ENCODE measurements around the gene ABCF2. TPM values are rescaled to one million over a fixed set of nuclear protein-coding genes. Genes with fewer than 3 reads are reported as not detected.

The ABCF2 gene
- total RNA-seq, 2 donors from 2014 or later = 24.2 to 26.7 TPM

DNA sequence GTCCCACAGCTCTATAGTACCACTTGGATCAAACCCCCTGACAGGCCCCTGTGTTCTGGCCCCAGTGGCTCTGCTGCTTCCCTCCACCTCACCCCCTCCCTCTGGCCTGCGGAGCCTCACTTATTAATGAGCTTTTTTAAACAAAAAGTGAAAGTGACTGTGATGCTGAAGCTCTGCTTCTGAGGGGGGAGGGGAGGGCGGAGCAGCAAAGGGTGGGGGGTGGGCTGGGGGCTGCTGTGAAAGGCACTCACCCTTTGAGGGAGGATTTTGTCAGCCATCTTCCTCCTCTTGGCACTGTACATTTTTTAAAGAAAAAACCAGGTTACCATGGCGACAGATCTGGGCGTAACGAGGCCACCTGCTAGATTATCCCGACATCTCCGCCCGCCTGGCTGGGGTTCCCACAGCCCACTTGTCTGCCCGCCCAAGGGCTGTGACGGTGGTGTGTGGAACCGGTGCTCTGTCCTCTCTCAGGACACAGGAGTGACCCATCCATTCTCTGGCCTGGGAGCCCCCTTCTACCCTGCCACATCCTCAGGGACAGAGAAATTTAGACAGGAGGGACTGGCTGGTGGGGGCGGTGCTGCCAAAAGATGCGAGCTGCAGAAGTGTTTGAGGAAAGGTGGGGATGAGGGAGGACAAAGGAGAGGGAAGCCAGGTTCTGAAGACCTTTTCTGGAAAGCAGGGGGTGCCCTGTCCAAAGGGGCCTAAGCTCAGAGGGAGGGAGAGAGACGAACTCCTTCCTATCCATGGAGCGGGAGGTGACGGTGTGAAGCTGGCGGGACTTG lies 16.6 kb upstream of the ABCF2 start:
- peak overlapping the region; percentile 81 for H3K4me3 Mint-ChIP-seq
- DNase-seq = peak; percentile 35 to 39 (median 38)
- no peaks in the 10 kb centered on the region for H3K9me3 ChIP-seq (ENCODE audit: control insufficient read depth, low read length, poor library complexity, severe bottlenecking)
- peaks cover 3% of the 10 kb centered on the region for H3K36me3 Mint-ChIP-seq (ENCODE audit: low read depth)
- peaks cover 34% of the 10 kb centered on the region for H3K4me1 Mint-ChIP-seq
- peak overlapping the region; percentile 88 for H3K27ac Mint-ChIP-seq
- peak; percentile 68 for ATAC-seq
- peaks cover 15% of the 10 kb centered on the region for H3K27me3 Mint-ChIP-seq

DNA sequence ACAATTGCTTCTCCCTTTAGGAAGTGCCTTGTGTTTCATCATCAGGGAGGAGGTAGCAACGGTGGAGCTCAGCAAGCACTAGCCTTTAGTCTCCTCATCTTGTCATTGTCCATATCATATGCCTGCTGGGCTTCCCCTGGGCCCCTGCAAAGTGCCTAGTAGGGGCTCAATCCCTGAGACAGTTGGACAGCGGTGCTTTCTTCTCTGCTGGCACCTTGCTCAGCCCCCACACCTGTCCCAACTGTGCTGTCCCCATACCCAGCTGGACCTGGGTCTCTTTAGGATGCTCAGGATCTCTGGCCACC lies 16.0 kb upstream of the ABCF2 start:
- H3K27ac Mint-ChIP-seq = peak overlapping the region; percentile 88
- ATAC-seq = no peak
- DNase-seq = no peak
- no peaks in the 10 kb centered on the region for H3K36me3 Mint-ChIP-seq (ENCODE audit: low read depth)
- H3K4me1 Mint-ChIP-seq = peaks cover 30% of the 10 kb centered on the region
- H3K9me3 ChIP-seq (ENCODE audit: control insufficient read depth, low read length, poor library complexity, severe bottlenecking) = no peaks in the 10 kb centered on the region
- H3K4me3 Mint-ChIP-seq = peak overlapping the region; percentile 81
- peaks cover 15% of the 10 kb centered on the region for H3K27me3 Mint-ChIP-seq

DNA sequence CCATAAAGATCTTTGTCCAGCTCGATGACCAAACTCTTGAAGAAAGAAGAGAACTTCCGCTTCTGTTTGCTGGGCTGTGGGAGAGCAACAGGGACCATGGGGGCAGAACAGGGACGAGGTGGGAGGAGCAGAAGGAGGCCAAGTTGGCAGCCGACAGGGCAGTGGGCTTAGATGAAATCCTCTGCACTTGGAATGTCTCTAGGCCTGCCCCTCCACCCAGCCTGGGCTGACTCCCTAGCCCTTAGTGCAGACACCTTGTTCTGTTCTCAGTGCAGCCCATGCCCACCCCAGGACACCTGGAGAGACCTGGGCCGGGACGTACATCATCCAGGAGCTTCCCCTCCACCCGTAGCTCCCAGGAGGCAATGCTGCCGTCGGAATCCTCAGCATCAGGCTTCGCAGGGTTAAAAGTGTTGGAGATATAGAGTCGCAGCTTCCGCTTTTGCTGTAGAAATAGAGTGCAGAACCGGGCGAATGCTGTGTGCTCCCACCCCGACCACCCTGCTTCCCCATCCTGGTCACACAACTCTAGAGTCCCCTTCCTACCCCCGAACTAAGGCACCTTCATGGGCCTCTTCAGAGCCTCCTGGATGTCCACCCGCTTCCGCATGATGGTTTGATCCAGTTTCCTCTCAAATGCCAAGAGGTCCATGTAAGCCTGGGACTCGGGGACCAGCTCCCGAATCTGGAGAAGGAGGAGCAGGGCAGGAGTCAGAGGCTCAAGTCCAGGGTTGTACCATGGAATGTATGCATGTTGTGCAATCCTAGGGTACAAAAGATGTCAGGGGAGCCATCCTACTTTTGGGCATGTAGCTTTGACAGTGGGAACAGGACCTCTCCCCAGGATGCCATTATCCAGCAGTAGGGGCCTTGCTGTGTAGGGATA lies 15.4 kb upstream of the ABCF2 start:
- Mint-ChIP-seq H3K4me1 (peaks cover 25% of the 10 kb centered on the region), H3K4me3 (no peak overlapping the region), H3K27me3 (peaks cover 11% of the 10 kb centered on the region), H3K27ac (peak overlapping the region; percentile 88), H3K36me3 (ENCODE audit: low read depth) (no peaks in the 10 kb centered on the region)
- ATAC-seq = no peak
- no peaks in the 10 kb centered on the region for H3K9me3 ChIP-seq (ENCODE audit: control insufficient read depth, low read length, poor library complexity, severe bottlenecking)
- DNase-seq = no peak

DNA sequence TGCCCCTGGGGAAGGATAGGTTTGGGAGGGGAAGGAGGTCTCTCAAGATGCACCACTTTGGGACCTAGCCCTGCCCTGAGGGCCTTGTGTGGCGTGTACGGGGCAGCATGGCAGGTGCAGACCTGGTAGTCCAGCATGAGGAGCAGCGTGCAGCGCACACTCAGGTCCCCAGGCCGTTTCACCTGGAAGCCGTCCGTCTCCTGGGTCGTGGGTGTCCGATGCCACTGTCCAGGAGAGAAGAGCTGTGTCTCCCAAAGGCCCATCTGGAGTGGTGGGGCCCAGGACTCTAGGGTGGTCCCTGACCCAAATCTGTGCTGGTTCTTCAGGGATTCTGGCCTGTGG lies 14.7 kb upstream of the ABCF2 start:
- ATAC-seq (no peak), DNase-seq (no peak)
- Mint-ChIP-seq H3K4me3 (no peak overlapping the region), H3K4me1 (peaks cover 23% of the 10 kb centered on the region), H3K36me3 (ENCODE audit: low read depth) (no peaks in the 10 kb centered on the region), H3K27ac (peak overlapping the region; percentile 39), H3K27me3 (peaks cover 11% of the 10 kb centered on the region)
- no peaks in the 10 kb centered on the region for H3K9me3 ChIP-seq (ENCODE audit: control insufficient read depth, low read length, poor library complexity, severe bottlenecking)

DNA sequence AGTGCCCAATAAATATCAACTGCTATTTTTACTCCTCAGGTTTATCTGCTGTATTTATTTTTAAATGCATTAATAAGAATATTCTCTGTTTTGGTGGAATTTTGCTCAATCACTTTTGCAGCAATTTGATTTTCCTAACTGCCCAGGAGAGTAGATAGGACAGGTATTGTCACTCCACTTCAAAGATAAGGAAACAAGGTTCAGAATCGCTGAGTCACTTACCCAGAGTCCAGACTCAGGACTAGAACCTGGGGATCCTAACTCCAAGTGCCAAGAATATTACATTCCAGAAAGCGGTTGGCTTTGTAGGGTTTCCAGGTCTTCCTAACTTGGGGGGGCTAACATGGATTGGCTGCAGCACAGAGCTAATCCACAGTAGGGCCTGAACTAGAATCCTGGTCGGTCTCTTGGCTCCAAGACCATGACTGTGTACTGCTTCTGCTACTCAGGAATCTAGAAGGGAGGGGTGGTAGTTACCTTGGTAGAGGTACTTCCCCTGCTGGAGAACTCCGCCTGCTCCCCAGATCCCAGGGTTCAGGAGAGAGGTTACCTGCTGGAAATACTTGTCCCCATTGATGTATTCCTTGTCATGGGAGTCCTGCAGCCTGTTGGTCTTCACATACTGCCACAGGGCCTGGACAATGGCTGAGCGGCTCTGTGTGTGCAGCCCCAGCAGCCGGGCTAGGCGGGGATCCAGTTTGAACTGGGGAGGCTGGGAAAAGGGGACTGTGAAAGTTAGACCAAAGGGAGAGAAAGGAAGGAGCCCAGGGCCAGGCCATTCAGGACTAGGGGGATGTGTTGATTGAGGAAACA lies 14.1 kb upstream of the ABCF2 start:
- ATAC-seq (no peak), DNase-seq (no peak)
- peaks cover 6% of the 10 kb centered on the region for H3K27me3 Mint-ChIP-seq
- H3K36me3 Mint-ChIP-seq (ENCODE audit: low read depth) = no peaks in the 10 kb centered on the region
- H3K4me1 Mint-ChIP-seq = peaks cover 23% of the 10 kb centered on the region
- H3K4me3 Mint-ChIP-seq = no peak overlapping the region
- peak overlapping the region; percentile 39 for H3K27ac Mint-ChIP-seq
- no peaks in the 10 kb centered on the region for H3K9me3 ChIP-seq (ENCODE audit: control insufficient read depth, low read length, poor library complexity, severe bottlenecking)

DNA sequence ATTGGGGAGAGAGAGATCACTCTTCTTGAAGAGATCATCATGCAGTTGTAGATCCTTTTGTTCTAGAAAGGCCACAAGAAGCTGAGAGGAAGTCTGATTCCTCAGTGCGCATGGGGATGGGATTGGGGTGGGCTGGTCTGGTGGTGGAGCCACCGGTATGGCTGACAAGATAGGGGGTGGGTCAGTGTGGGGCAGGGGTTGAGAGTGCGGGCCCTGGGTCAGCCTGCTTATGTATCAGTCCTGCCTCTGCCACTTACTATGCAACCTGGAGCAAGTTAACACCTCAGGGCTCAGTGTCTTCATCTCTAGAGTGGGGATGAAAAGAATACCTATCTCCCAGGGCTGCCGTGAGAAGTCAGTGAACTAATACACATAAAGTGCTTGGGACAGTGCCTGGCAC lies 13.5 kb upstream of the ABCF2 start:
- ATAC-seq (no peak), DNase-seq (no peak)
- H3K4me1 Mint-ChIP-seq = peaks cover 20% of the 10 kb centered on the region
- H3K27me3 Mint-ChIP-seq = peaks cover 4% of the 10 kb centered on the region
- no peak overlapping the region for H3K4me3 Mint-ChIP-seq
- no peak overlapping the region for H3K27ac Mint-ChIP-seq
- H3K36me3 Mint-ChIP-seq (ENCODE audit: low read depth) = no peaks in the 10 kb centered on the region
- H3K9me3 ChIP-seq (ENCODE audit: control insufficient read depth, low read length, poor library complexity, severe bottlenecking) = no peaks in the 10 kb centered on the region

DNA sequence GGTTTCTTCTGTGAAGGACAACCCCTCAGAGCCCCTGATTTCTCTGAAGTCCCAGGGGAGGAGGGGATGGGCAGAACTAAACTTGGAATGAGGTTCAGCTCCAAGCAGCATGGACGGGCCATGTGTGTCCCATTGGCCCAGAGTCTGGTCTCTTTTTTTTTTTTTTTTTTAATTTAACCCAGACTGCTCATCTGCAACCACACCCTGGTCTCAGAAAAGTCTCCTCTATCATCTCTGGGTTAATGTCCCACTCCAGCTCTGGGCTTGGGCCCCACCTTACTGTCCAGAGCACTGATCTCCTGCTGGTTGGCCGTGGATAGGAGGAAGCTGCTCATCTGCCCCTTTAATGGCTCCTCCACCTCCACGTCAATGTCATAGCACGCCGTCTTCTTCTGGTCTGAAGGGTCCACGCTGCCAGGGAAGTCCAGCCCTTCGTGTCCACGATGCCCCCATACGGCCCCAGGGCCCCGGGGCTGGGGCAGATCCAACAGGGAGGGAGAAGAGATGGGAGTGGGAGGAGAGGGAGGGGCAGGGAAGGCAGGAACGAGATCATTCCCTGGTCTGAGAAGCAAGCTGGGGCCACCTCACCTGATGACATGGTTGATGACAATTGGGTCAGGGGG lies 12.9 kb upstream of the ABCF2 start:
- peaks cover 4% of the 10 kb centered on the region for H3K27me3 Mint-ChIP-seq

DNA sequence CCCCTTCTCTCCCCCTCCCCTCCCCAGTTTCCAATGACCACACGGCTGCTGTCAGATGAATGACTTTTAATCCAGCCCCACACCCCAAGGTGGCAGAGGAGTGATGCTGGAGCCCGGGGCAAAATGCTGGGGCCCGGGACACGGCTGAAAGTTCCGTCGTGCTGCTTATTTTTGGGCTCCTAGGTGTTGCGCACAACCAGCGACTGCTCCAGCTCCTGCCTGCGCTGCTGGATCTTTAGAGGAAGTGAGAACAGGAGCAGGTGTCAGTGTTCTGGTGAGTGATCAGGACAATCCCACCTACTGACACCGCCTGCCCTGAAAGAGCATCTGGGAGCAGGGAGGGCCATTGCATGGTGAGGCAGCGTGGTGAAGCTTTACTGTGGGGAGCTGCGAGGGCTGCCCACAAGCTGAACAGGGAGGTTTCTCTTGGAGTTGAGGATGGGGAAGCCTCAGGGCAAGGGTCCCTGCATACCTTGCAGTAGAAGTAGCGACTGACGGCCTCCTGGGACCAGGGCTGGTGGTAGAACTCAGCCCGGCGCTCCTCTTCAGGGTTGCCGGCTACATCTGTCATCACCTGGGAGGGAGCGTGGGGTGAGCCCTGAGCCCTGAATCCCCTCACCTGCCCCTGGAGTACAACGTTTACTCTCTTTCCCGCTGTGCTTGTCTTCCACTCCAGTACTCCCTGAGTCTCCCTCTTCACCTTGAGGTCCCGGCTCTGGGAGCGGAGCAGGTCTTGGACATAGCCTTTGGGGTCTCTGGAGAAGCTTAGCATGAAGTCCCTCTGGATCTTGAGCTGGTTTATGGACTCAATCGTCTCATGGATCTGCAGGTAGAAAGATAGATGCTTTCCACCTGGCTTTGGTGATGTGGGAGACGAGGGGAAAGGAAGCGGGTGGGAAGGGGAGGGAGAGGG lies 12.2 kb upstream of the ABCF2 start:
- H3K4me1 Mint-ChIP-seq = peaks cover 16% of the 10 kb centered on the region
- H3K27ac Mint-ChIP-seq = no peak overlapping the region
- DNase-seq (no peak), ATAC-seq (no peak)
- H3K27me3 Mint-ChIP-seq = no peaks in the 10 kb centered on the region
- H3K4me3 Mint-ChIP-seq = no peak overlapping the region
- H3K9me3 ChIP-seq (ENCODE audit: control insufficient read depth, low read length, poor library complexity, severe bottlenecking) = no peaks in the 10 kb centered on the region
- H3K36me3 Mint-ChIP-seq (ENCODE audit: low read depth) = no peaks in the 10 kb centered on the region

More for the DNA sequence above, 12.9 kb upstream of the ABCF2 start:
- H3K4me3 Mint-ChIP-seq = no peak overlapping the region
- H3K36me3 Mint-ChIP-seq (ENCODE audit: low read depth) = no peaks in the 10 kb centered on the region
- no peaks in the 10 kb centered on the region for H3K9me3 ChIP-seq (ENCODE audit: control insufficient read depth, low read length, poor library complexity, severe bottlenecking)
- DNase-seq (no peak), ATAC-seq (no peak)
- H3K27ac Mint-ChIP-seq = no peak overlapping the region
- H3K4me1 Mint-ChIP-seq = peaks cover 20% of the 10 kb centered on the region

DNA sequence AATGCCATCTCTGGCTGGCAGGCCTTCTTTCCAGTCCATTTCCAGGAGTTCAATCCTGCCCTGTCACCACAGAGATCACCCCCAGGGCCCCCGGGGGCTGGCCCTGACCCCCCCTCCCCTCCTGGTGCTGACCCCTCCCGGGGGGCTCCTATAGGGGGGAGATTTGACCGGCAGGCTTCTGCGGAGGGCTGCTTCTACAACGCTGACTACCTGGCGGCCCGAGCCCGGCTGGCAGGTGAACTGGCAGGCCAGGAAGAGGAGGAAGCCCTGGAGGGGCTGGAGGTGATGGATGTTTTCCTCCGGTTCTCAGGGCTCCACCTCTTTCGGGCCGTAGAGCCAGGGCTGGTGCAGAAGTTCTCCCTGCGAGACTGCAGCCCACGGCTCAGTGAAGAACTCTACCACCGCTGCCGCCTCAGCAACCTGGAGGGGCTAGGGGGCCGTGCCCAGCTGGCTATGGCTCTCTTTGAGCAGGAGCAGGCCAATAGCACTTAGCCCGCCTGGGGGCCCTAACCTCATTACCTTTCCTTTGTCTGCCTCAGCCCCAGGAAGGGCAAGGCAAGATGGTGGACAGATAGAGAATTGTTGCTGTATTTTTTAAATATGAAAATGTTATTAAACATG lies 11.3 kb upstream of the ABCF2 start:
- ATAC-seq (no peak), DNase-seq (no peak)
- Mint-ChIP-seq H3K4me1 (peaks cover 16% of the 10 kb centered on the region), H3K27me3 (no peaks in the 10 kb centered on the region), H3K4me3 (no peak overlapping the region), H3K27ac (no peak overlapping the region), H3K36me3 (ENCODE audit: low read depth) (no peaks in the 10 kb centered on the region)
- no peaks in the 10 kb centered on the region for H3K9me3 ChIP-seq (ENCODE audit: control insufficient read depth, low read length, poor library complexity, severe bottlenecking)

DNA sequence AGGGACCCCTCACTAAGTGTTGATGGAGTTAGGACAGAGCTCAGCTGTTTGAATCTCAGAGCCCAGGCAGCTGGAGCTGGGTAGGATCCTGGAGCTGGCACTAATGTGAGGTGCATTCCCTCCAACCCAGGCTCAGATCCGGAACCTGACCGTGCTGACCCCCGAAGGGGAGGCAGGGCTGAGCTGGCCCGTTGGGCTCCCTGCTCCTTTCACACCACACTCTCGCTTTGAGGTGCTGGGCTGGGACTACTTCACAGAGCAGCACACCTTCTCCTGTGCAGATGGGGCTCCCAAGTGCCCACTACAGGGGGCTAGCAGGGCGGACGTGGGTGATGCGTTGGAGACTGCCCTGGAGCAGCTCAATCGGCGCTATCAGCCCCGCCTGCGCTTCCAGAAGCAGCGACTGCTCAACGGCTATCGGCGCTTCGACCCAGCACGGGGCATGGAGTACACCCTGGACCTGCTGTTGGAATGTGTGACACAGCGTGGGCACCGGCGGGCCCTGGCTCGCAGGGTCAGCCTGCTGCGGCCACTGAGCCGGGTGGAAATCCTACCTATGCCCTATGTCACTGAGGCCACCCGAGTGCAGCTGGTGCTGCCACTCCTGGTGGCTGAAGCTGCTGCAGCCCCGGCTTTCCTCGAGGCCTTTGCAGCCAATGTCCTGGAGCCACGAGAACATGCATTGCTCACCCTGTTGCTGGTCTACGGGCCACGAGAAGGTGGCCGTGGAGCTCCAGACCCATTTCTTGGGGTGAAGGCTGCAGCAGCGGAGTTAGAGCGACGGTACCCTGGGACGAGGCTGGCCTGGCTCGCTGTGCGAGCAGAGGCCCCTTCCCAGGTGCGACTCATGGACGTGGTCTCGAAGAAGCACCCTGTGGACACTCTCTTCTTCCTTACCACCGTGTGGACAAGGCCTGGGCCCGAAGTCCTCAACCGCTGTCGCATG lies 10.5 kb upstream of the ABCF2 start:
- H3K9me3 ChIP-seq (ENCODE audit: control insufficient read depth, low read length, poor library complexity, severe bottlenecking) = no peaks in the 10 kb centered on the region
- Mint-ChIP-seq H3K4me3 (no peak overlapping the region), H3K4me1 (peaks cover 16% of the 10 kb centered on the region), H3K27me3 (no peaks in the 10 kb centered on the region), H3K27ac (no peak overlapping the region), H3K36me3 (ENCODE audit: low read depth) (peaks cover 2% of the 10 kb centered on the region)
- no peak for DNase-seq
- ATAC-seq = no peak

DNA sequence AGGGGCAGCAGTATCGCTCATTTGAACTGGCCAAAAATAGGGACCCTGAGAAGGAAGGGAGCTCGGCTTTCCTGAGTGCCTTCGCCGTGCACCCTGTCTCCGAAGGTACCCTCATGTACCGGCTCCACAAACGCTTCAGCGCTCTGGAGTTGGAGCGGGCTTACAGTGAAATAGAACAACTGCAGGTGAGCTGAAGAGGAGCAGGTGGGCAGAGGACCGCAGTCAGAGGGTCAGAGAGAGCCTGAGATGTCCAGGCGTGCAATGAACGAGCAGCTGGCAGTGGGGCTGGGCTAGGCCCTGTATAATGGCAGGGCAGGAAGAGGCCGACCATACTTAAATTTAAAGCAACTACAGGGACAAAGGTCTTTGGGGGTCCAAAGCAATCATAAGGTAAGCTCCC lies 9.4 kb upstream of the ABCF2 start:
- DNase-seq (no peak), ATAC-seq (no peak)
- no peaks in the 10 kb centered on the region for H3K27me3 Mint-ChIP-seq
- H3K27ac Mint-ChIP-seq = no peak overlapping the region
- H3K4me3 Mint-ChIP-seq = no peak overlapping the region
- no peaks in the 10 kb centered on the region for H3K9me3 ChIP-seq (ENCODE audit: control insufficient read depth, low read length, poor library complexity, severe bottlenecking)
- peaks cover 2% of the 10 kb centered on the region for H3K36me3 Mint-ChIP-seq (ENCODE audit: low read depth)
- H3K4me1 Mint-ChIP-seq = peaks cover 24% of the 10 kb centered on the region

All from T-helper 17 cell (primary cell).